Fibroblast of lung (primary cell): ENCODE results near the gene RAB1A.

ENCODE experiments used
- EZH2 ChIP-seq: IDR thresholded peaks from 2 replicates; pipeline ENCODE4 v1.5.1; 2012; ENCODE audit warnings: low read length, control low read depth, mild to moderate bottlenecking; ENCODE audit errors: missing control alignments
- TF ChIP-seq, protein P1 (sequence below), 2 donors: IDR thresholded peaks in 1 of 2; conservative IDR thresholded peaks in 1 of 2; 1 replicate in 1 of 2; 2 replicates in 1 of 2; pipeline ENCODE4 v1.5.1; 2011 to 2012; ENCODE audit warnings: low read length in 2 of 2, control low read depth in 1 of 2, inconsistent platforms in 1 of 2, low read depth in 1 of 2, mild to moderate bottlenecking in 1 of 2

DNA sequence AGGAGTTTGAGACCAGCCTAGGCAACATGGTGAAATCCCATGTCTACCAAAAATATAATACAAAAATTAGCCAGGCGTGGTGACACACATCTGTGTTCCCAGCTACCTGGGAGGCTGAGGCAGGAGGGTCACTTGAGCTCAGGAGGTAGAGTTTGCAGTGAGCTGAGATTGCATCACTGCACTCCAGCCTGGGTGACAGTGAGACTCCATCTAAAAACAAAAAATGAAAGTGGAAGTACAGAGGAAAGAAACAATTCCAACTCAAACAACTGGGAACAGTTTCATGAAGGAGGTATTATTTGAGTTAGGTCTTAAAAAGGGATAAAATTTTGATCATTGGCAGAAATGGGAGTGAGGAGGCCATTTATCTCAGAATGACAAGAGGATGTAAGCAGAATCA is 6.3 kb upstream of the RAB1A start:
- TF ChIP-seq, protein P1, sequence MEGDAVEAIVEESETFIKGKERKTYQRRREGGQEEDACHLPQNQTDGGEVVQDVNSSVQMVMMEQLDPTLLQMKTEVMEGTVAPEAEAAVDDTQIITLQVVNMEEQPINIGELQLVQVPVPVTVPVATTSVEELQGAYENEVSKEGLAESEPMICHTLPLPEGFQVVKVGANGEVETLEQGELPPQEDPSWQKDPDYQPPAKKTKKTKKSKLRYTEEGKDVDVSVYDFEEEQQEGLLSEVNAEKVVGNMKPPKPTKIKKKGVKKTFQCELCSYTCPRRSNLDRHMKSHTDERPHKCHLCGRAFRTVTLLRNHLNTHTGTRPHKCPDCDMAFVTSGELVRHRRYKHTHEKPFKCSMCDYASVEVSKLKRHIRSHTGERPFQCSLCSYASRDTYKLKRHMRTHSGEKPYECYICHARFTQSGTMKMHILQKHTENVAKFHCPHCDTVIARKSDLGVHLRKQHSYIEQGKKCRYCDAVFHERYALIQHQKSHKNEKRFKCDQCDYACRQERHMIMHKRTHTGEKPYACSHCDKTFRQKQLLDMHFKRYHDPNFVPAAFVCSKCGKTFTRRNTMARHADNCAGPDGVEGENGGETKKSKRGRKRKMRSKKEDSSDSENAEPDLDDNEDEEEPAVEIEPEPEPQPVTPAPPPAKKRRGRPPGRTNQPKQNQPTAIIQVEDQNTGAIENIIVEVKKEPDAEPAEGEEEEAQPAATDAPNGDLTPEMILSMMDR (conservative IDR thresholded peaks at IDR 0.05 in 1 of 2, IDR thresholded peaks at IDR 0.05 in 1 of 2; ENCODE audit: low read depth in 1 of 2, low read length in 2 of 2) = no peak
- TF ChIP-seq EZH2 = no peak
